GM19438 (cell line): ENCODE measurements around the gene ILKAP.
"Not testable (repeated sequence)": the region's sequence is repeated elsewhere in the genome, so short reads cannot be mapped to it uniquely, and the experiment has no call there.

Source experiments
- ATAC-seq: cut with Tn5 transposase; IDR thresholded peaks from one replicate; pipeline ENCODE4 v1.9.1; 2021; ENCODE audit warnings: low read depth; ENCODE audit not compliant: unreplicated experiment

Gene ILKAP

GRCh38 chr2:238203973-238204683 lies 633 bp upstream of the ILKAP start:
- peak; percentile 22 for ATAC-seq

- no peak for ATAC-seq
These were observed 985 bp downstream of the ILKAP start for GRCh38 chr2:238202326-238203093.

DNA sequence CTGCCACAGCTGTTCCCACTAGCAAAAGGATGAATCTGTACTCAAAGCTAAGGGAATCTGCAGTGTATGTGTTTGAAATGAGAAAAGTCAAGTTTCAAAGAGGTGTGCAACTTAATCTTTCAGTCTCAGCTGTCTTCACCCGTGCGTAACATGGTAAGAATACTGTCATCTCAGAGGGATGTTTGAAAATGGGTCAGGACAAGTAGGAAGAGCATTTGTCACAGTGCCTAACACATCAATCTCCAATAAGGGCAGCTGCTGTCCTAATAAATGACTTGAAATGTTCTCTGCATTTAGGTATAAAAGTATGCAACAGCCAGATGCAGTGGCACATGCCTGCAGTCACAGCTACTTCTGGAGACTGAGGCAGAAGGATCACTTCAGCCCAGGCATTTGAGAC lies 13.1 kb downstream of the ILKAP start:
- no peak for ATAC-seq

DNA sequence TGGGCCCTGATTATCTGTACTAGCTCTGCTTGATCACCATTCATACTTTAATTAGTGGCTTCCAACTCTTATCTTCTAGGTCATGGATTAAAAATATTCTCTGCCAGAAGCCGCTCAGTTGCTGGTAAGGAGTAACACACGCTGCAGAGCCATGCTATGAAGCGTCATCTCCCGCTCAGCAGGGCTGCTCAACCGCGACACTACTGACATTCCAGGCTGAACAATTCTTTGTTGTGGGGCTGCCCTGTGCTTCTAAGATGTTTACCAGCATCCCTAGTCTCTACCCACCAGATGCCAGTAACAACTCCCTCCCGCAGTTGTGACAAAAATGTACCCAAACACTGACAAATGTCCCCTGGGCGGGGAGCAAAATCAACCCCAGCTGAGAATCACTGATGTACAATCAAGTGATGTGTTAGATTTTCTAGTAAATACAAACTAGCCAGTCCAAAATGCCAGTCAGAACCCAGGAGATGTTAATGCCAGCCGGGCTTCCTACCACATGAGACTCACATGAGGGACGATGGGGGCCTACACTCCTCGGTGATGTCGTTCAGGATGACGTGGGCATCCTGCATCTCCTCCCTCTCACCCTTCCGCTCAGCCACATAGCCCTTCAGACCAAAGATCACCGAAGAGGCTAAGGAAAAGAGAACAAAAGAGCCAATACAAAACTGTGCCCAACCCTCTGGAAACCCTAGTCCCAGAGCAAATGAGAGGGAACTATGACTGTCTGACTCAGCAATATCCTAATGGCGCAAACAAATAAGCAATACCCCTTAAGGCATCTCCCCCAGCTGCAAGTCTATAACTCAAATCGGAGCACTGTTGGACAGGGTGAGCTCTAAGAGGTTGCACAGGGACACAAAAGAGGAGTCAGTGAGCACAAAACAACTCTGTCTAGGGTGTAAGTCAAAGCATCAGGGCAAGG lies 15.6 kb downstream of the ILKAP start:
- ATAC-seq: no peak

GRCh38 chr2:238183821-238184220 lies 19.7 kb downstream of the ILKAP start:
- ATAC-seq: no peak

- no peak for ATAC-seq
These were observed 21.1 kb downstream of the ILKAP start for GRCh38 chr2:238182362-238182761.

GRCh38 chr2:238180554-238180953 lies 22.9 kb downstream of the ILKAP start:
- no peak for ATAC-seq

DNA sequence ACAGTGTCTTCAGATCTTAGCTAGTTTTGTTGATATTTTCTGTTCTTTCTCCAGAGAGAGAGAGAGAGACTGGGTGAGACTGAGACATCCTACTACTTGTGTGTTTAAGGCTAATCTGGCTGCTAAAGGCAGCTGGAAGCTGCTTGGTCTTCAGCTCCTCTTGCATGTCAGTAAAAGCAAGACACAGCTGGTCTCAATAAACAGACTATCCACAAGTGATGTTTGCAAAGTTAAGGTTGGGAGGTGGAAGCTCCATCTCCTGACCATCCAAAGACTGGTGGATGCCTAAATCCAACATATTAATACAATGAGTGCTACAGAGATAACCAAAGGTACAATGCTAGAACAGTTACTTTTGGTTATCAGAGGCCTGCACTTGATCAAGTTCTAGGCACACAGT lies 26.9 kb downstream of the ILKAP start:
- ATAC-seq: no peak

GRCh38 chr2:238174701-238175100 lies 28.8 kb downstream of the ILKAP start:
- ATAC-seq: no peak

DNA sequence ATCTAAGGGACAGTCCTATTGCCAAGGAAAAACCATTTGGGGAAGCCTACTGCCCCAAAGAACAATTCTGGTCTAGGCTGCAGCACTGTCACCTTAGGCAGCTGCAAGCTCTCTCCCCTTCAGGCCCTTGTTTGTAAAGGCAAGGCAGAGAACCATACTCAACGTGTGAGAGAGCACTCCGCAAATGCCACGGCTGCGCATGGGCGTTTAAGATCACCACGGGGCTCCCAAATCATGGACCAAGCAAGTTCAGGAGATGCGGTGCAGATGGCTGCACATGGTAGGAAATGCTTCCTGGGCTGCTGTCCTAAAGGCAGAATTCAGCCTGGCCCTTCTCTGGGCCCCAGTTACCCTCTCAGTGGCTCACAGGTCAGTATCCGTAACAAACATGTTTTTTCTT lies 29.2 kb downstream of the ILKAP start:
- no peak for ATAC-seq

- ATAC-seq: no peak
These were observed 29.8 kb downstream of the ILKAP start for GRCh38 chr2:238173692-238174091.

- no peak for ATAC-seq
These were observed 31.1 kb downstream of the ILKAP start for GRCh38 chr2:238172439-238172838.

DNA sequence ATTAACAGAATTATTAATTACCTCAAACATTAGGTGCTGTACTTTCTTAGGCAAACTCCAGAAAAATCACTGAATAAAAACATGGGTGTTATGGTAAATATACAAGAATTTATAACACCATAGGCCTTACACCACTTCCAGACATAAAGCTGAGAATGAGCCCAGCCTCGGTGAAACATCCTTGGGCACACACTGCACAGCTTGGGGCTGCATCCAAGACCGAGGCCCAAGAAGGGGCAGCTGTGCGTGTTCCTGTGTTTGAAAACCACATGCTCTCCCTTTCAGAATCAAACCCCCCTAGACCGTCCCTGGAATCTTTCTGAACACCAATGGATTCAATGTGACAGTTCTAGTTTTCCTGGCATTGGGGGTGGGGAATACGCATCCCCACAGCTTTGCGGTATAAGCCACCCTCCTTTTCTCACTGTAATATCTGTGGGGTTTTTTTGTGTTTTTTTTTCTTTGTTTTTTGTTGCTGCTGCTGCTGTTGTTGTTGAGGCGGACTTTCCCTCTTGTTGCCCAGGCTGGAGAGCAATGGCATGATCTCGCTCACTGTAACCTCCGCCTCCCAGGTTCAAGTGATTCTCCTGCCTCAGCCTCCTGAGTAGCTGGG lies 31.8 kb downstream of the ILKAP start:
- no peak for ATAC-seq

DNA sequence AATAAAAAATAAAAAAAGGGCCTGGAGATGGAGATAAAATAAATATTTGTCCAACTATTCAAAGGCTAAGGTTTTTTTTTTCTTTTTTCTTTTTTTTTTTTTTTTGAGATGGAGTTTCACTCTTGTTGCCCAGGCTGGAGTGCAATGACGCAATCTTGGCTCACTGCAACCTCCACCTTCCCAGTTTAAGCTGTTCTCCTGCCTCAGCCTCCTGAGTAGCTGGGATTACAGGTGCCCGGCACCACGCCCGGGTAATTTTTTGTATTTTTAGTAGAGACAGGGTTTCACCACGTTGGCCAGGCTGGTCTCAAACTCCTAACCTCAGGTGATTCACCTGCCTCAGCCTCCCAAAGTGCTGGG lies 32.4 kb downstream of the ILKAP start:
- ATAC-seq: not testable (repeated sequence)

DNA sequence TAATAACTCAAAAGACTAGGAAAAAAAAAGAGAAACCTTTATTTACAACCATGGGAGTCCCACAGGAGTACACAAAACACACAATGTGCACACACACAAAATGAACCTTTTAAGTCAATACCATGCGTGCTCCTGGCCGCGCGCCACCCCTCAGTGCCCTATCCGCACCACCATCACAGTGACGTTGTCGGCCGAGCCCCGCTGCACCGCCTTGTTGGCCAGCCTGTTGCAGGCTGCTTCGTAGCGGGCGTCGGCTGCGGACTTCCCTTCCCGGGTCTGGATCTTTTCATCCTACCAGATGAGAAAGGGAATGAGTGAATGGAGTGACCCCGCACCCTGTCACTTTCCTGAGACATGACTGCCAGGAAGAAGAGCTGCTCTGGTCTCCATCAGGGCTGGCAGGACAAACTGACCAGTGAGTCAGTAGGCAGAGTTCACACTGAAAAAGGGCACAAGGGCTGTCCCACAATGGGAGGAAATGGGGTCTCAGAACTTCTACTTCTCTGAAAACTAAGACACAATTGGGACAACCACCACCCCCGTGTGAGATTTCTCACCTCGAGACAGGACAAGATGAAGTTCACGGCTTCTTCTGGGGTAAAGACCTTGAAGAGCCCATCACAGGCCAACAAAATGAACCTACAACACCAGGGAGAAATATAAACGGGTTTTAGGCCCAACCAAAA lies 33.0 kb downstream of the ILKAP start:
- no peak for ATAC-seq

DNA sequence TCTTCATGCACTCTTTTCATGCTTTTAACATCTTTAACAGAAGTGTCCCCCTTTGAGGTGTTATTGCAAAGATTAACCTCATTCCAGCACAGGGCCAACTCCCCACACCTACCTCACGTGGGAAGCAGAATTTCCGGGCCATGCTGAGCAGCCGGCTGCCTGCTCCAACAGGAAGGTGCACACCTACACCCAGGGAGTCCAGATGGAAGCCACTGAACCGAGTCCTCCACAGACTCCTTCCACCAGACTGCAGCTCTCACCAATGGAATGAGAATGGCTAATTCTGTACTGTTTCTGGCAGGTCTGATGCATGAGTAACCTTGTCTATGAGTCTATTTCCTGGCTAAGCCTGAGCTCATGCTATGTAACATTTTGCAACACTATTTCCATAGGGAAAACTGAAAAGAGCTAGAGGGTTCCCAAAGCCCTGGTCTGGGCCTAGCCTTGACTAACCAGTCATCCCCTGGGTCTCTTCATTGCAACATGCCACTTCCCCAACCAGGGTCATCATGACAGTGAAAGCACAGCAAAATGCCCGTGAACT lies 33.7 kb downstream of the ILKAP start:
- ATAC-seq: no peak

- no peak for ATAC-seq
These were observed 34.3 kb downstream of the ILKAP start for GRCh38 chr2:238169048-238169707.

GRCh38 chr2:238168196-238169047 lies 35.1 kb downstream of the ILKAP start:
- no peak for ATAC-seq
